HEK293T (cell line): Measurements from ENCODE around the gene TPMT.

Source experiments
- BHLHE40 ChIP-seq: fragments of 450-650 bp; IDR thresholded peaks from 2 replicates; pipeline ENCODE4 v1.6.1; 2016; ENCODE audit warnings: mild to moderate bottlenecking, moderate library complexity, borderline replicate concordance
- CTBP1 ChIP-seq: fragments of 450-650 bp; IDR thresholded peaks from 2 replicates; pipeline ENCODE4 v1.6.1; 2016; ENCODE audit warnings: borderline replicate concordance
- FOXA1 ChIP-seq: fragments of 450-650 bp; IDR thresholded peaks from 2 replicates; pipeline ENCODE4 v1.6.1; 2016; ENCODE audit warnings: mild to moderate bottlenecking
- FOXK2 ChIP-seq: fragments of 450-650 bp; IDR thresholded peaks from 2 replicates; pipeline ENCODE4 v1.6.1; 2016; ENCODE audit warnings: mild to moderate bottlenecking
- FOXM1 ChIP-seq: fragments of 450-650 bp; IDR thresholded peaks from 2 replicates; pipeline ENCODE4 v1.6.1; 2017; ENCODE audit warnings: mild to moderate bottlenecking, borderline replicate concordance
- HDGF ChIP-seq: fragments of 450-650 bp; IDR thresholded peaks from 2 replicates; pipeline ENCODE4 v1.6.1; 2017; ENCODE audit warnings: antibody characterized with exemption, borderline replicate concordance
- L3MBTL2 ChIP-seq: fragments of 450-650 bp; conservative IDR thresholded peaks from 2 replicates; pipeline ENCODE4 v1.6.1; 2016; ENCODE audit warnings: mild to moderate bottlenecking
- LEF1 ChIP-seq: fragments of 450-650 bp; IDR thresholded peaks from 2 replicates; pipeline ENCODE4 v1.6.1; 2017; ENCODE audit warnings: mild to moderate bottlenecking, borderline replicate concordance
- SUZ12 ChIP-seq: fragments of 450-650 bp; IDR thresholded peaks from 2 replicates; pipeline ENCODE4 v1.6.1; 2016; ENCODE audit warnings: mild to moderate bottlenecking

DNA sequence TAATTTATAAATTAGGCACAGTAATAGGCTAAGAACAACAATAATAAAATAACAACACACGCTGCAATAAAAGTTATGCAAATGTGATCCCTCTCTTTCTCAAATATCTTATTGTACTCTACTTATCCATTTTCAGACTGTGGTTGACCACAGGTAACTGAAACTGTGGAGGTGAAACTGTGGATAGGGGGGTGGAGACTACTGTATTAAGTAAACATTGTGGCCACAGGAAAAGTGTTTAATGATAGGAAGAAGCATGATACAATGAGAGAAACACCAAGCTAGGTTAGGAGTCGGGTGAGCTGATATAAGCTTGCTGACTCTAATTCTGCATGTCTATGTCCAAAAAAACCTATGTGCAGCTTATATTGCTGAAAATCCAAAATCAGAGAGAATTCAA is 55.4 kb downstream of the TPMT start:
- TF ChIP-seq FOXK2 (no peak), CTBP1 (no peak), FOXM1 (no peak), HDGF (no peak), SUZ12 (no peak), FOXA1 (no peak), LEF1 (no peak), BHLHE40 (no peak), L3MBTL2 (no peak)
